ENCODE measurements around the gene ZNF91.

Gene ZNF91

GRCh38 chr19:23406721-23407120, 11.4 kb upstream of the ZNF91 start:
- H3K4me3 ChIP-seq (ENCODE audit: low read depth, low read length): no peak overlapping the region
- DNase-seq (ENCODE audit: low read depth): no peak
- TF ChIP-seq CTCF (IDR thresholded peaks at IDR 0.05; ENCODE audit: insufficient read depth, low read depth, low read length, missing control alignments): no peak

GRCh38 chr19:23406091-23406490, 10.8 kb upstream of the ZNF91 start:
- no peak overlapping the region for H3K4me3 ChIP-seq (ENCODE audit: low read depth, low read length)
- DNase-seq (ENCODE audit: low read depth): no peak
- no peak for TF ChIP-seq CTCF (IDR thresholded peaks at IDR 0.05; ENCODE audit: insufficient read depth, low read depth, low read length, missing control alignments)

GRCh38 chr19:23404676-23405075, 9.4 kb upstream of the ZNF91 start:
- no peak for DNase-seq (ENCODE audit: low read depth)
- TF ChIP-seq CTCF (IDR thresholded peaks at IDR 0.05; ENCODE audit: insufficient read depth, low read depth, low read length, missing control alignments): no peak
- H3K4me3 ChIP-seq (ENCODE audit: low read depth, low read length): no peak overlapping the region

DNA sequence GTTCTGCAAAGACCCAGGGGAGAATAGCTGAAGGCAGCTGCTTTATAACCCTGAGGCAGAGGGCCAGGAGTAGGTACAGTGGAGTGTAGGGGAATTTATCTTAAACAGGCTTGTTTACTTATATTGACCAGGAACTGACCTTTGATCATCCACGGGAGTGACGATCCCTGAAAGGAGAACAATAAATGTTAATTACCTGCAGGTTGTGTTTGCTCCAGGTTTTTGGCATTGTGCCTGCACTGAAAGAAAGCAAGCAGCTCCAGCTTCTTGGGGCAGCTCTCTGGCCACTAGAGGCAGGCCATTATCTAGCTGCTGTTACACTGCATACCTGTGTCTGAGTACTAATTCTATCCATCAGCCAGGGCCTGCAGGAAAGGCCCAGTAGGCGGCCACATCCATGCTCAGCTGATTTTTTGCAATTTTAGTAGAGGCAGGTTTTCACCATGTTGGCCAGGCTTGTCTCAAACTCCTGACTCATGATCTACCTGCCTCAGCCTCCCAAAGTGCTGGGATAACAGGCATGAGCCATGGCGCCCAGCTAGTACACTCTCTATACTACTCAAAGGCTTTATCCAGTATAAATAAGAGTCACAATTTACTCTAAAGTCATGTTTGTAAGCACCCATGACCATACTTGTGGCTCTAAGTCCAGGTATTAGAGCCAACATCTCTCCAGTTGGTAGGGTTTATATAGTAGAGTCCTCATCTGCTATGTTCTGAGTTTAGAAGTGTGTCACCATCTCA, 8.5 kb upstream of the ZNF91 start:
- no peak for DNase-seq (ENCODE audit: low read depth)
- no peak overlapping the region for H3K4me3 ChIP-seq (ENCODE audit: low read depth, low read length)
- no peak for TF ChIP-seq CTCF (IDR thresholded peaks at IDR 0.05; ENCODE audit: insufficient read depth, low read depth, low read length, missing control alignments)

DNA sequence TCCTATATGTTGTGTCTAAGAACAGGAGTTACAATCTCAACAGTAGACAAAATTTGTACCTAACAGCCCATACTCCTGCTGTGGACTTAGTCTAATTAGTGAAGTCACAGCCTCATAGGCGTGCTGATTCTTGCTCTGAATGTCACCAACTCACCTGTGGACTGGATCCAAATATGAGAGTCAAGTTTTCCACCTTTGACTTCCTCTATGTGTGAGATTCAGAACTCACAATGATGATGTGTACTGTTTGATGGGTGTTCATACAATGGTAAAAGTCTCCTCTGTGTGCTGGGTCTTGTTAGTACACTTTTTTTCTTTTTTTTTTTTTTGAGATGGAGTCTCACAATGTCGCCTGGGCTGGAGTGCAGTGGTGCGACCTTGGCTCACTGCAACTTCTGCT, 7.8 kb upstream of the ZNF91 start:
- no peak overlapping the region for H3K4me3 ChIP-seq (ENCODE audit: low read depth, low read length)

DNA sequence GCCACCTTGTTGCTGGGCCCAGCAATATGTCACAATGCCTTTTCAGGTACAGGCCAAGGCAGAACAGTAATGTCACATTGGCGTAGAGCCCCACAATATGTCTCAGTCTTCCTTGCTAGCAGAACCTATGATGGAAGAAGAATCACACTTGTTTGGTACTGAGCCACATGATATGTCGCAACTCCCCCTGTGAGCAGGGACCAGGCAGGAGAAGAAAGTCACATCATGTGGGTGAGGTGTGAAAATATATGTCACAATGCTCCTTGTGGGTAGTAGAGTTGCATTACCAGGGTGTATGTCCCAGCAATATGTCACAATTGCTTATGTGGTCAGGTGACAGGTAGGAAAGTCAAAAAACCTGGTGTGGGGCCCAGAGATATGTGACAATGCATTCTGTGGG, 7.1 kb upstream of the ZNF91 start:
- DNase-seq (ENCODE audit: low read depth): no peak
- H3K4me3 ChIP-seq (ENCODE audit: low read depth, low read length): no peak overlapping the region
- no peak for TF ChIP-seq CTCF (IDR thresholded peaks at IDR 0.05; ENCODE audit: insufficient read depth, low read depth, low read length, missing control alignments)

More for the DNA sequence above, 7.8 kb upstream of the ZNF91 start:
- TF ChIP-seq CTCF (IDR thresholded peaks at IDR 0.05; ENCODE audit: insufficient read depth, low read depth, low read length, missing control alignments): no peak
- no peak for DNase-seq (ENCODE audit: low read depth)

GRCh38 chr19:23401086-23401610, 5.9 kb upstream of the ZNF91 start:
- no peak for DNase-seq (ENCODE audit: low read depth)
- H3K4me3 ChIP-seq (ENCODE audit: low read depth, low read length): no peak overlapping the region
- TF ChIP-seq CTCF (IDR thresholded peaks at IDR 0.05; ENCODE audit: insufficient read depth, low read depth, low read length, missing control alignments): no peak

All from GM12865 (cell line).